ENCODE results near the gene NBAS.

NBAS gene

DNA sequence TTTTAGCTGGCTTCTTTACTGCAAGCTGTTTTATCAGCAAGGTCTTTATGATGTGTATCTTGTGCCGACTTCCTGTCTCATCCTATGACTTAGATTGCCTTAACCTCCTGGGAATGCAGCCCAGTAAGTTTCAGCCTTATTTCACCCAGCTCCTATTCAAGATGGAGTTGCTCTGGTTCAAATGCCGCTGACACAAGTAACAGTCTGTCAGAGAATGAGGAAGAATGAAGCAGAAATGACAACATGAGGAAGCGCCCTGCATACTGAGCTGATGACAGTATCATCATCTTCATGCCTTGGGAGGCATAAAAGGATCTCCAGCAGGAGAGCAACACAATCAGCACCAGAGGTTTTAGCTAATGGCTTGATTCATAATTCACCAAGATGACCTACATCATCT lies 309.4 kb downstream of the NBAS start:
- no peak for TF ChIP-seq TAF1 (IDR thresholded peaks at IDR 0.05; ENCODE audit: borderline replicate concordance, insufficient read depth, low read length)
- no peak for TF ChIP-seq REST (IDR thresholded peaks at IDR 0.05; ENCODE audit: insufficient read depth in 1 of 2, low read depth in 2 of 2, low read length in 2 of 2)
- TF ChIP-seq POLR2AphosphoS5 (IDR thresholded peaks at IDR 0.05; ENCODE audit: low read depth, low read length), result no peak
- no peak for TF ChIP-seq SIN3A (IDR thresholded peaks at IDR 0.05; ENCODE audit: borderline replicate concordance, insufficient read depth, low read length)
- TF ChIP-seq FOXP2 (optimal IDR thresholded peaks at IDR 0.05; ENCODE audit: borderline replicate concordance, extremely low read depth, extremely low read length, insufficient read depth), result no peak

GRCh38 chr2:15246870-15247269 lies 314.3 kb downstream of the NBAS start:
- TF ChIP-seq SIN3A (IDR thresholded peaks at IDR 0.05; ENCODE audit: borderline replicate concordance, insufficient read depth, low read length) (no peak), FOXP2 (optimal IDR thresholded peaks at IDR 0.05; ENCODE audit: borderline replicate concordance, extremely low read depth, extremely low read length, insufficient read depth) (no peak), POLR2AphosphoS5 (IDR thresholded peaks at IDR 0.05; ENCODE audit: low read depth, low read length) (no peak)

- TF ChIP-seq TAF1 (IDR thresholded peaks at IDR 0.05; ENCODE audit: borderline replicate concordance, insufficient read depth, low read length) (no peak), POLR2AphosphoS5 (IDR thresholded peaks at IDR 0.05; ENCODE audit: low read depth, low read length) (no peak), FOXP2 (optimal IDR thresholded peaks at IDR 0.05; ENCODE audit: borderline replicate concordance, extremely low read depth, extremely low read length, insufficient read depth) (no peak), SIN3A (IDR thresholded peaks at IDR 0.05; ENCODE audit: borderline replicate concordance, insufficient read depth, low read length) (no peak), REST (IDR thresholded peaks at IDR 0.05; ENCODE audit: insufficient read depth in 1 of 2, low read depth in 2 of 2, low read length in 2 of 2) (no peak)
Observed at GRCh38 chr2:15243762-15244161, 317.4 kb downstream of the NBAS start.

DNA sequence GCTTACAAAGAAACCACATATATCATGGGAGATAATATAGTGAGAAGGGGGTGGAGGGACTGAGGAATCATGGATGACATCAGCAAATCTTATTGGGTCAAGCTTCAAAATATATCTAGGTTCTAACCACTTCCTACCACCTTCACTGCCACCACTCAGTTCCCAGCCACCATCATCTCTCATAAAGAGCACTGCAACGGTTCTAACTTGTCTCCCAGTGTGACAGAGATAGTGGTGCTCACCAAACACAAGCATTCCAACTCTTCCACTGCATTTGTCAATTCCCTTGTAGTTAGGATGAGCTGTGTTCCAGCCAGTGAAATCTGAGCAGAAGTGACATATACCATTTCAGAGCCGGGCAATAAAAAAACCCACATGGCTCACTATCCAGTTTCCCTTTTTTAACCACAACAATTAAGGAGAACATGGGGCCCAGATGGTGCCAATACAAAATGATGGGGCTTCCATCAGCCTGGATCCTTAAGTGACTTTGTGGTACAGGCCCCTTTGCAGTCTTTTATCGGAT lies 318.1 kb downstream of the NBAS start:
- TF ChIP-seq POLR2AphosphoS5 (IDR thresholded peaks at IDR 0.05; ENCODE audit: low read depth, low read length) (no peak), FOXP2 (optimal IDR thresholded peaks at IDR 0.05; ENCODE audit: borderline replicate concordance, extremely low read depth, extremely low read length, insufficient read depth) (no peak), TAF1 (IDR thresholded peaks at IDR 0.05; ENCODE audit: borderline replicate concordance, insufficient read depth, low read length) (no peak), SIN3A (IDR thresholded peaks at IDR 0.05; ENCODE audit: borderline replicate concordance, insufficient read depth, low read length) (no peak), REST (IDR thresholded peaks at IDR 0.05; ENCODE audit: insufficient read depth in 1 of 2, low read depth in 2 of 2, low read length in 2 of 2) (no peak)

DNA sequence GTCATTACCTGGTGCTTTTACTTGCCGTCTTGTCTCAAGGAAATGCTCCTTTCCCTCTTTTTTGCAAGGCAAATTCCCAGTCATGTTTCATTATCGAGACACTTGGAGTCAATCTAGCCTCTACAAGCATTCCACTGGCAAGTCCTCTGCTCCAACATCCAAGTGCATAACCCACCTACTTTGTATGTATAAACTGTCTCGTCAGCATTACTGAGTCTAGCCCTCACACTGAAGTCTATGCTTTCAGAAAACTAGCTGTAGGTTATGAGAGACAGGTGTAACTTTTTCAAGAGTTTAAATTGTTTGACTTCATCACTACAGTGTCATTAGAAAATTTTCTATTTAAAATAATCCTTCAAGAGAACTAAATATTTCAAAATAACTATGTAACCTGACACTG lies 319.2 kb downstream of the NBAS start:
- TF ChIP-seq FOXP2 (optimal IDR thresholded peaks at IDR 0.05; ENCODE audit: borderline replicate concordance, extremely low read depth, extremely low read length, insufficient read depth) (no peak), POLR2AphosphoS5 (IDR thresholded peaks at IDR 0.05; ENCODE audit: low read depth, low read length) (no peak), SIN3A (IDR thresholded peaks at IDR 0.05; ENCODE audit: borderline replicate concordance, insufficient read depth, low read length) (no peak), REST (IDR thresholded peaks at IDR 0.05; ENCODE audit: insufficient read depth in 1 of 2, low read depth in 2 of 2, low read length in 2 of 2) (no peak), TAF1 (IDR thresholded peaks at IDR 0.05; ENCODE audit: borderline replicate concordance, insufficient read depth, low read length) (no peak)

Measured in PFSK-1 (cell line).